Amygdala (tissue), 56 donors: ENCODE measurements around the gene SAMD14.

ENCODE experiments used
- DNase-seq, 56 donors: peaks; one replicate each; lab custom pipeline; 2025; lab: John Stamatoyannopoulos, UW

SAMD14 gene

DNA sequence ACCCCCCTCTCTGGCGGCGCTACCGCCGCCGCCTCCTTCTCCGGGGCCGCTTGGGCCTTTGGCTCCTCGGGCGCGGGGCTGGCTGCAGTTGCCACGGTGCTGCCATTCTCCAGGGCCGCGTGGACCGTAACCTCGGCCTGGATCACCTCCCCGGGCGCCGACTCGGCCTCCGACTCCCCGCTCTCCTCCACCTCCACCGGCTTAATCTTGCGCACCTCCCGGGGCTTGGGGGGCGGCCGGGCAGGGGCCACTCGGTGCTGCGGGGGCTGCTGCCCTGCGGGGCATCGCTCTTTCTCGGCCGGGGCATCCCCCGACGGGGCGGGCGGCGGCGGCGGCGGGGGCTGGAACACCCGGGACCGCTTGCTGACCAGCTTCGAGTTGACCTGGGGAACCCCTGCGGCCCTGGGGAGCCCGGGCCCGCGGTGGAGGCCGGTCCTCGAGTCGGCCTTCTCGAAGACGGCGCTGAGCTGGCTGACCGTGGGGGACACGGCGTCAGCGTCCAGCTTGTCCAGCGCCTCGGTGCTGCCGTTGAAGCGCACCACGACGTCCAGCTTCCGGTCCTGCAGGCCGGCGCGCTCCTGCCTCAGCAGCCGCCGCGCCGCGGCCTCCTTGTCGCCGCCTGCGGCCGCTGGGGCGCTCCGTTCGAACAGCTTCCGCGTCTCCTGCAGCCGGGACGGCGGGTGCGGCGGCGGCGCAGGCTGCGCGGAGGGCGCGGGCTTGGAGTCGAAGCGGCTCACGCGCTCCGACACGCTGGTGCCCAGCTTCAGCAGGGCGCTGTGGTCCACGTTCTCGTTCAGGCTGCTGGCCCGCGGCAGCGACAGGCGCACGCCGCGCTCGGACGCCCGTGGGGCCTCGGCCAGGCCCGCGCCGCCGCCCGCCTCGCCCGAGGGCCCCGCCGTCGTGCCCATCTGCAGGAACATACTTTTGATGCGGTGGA, 19.7 kb upstream of the SAMD14 start:
- peak in 19 of 56 donors; percentile 18 to 72 (median 38) for DNase-seq

DNA sequence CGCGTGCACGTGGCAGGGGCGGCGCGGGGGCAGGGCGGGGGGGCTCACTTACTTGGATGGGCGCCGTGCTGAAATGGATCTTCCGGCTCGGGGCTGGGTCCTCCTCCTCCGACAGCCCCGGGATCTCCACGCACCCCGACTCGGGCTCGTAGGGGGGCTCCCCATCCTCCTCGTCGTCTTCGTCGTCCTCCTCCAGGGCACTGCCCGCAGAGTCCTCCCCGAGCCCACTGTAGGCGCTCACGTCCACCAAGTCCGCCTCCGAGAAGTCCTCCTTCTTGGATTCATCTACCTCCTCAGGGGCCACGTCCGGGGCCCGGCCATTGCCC, 19.1 kb upstream of the SAMD14 start:
- DNase-seq = peak in 5 of 56 donors; percentile 15 to 71 (median 26)

DNA sequence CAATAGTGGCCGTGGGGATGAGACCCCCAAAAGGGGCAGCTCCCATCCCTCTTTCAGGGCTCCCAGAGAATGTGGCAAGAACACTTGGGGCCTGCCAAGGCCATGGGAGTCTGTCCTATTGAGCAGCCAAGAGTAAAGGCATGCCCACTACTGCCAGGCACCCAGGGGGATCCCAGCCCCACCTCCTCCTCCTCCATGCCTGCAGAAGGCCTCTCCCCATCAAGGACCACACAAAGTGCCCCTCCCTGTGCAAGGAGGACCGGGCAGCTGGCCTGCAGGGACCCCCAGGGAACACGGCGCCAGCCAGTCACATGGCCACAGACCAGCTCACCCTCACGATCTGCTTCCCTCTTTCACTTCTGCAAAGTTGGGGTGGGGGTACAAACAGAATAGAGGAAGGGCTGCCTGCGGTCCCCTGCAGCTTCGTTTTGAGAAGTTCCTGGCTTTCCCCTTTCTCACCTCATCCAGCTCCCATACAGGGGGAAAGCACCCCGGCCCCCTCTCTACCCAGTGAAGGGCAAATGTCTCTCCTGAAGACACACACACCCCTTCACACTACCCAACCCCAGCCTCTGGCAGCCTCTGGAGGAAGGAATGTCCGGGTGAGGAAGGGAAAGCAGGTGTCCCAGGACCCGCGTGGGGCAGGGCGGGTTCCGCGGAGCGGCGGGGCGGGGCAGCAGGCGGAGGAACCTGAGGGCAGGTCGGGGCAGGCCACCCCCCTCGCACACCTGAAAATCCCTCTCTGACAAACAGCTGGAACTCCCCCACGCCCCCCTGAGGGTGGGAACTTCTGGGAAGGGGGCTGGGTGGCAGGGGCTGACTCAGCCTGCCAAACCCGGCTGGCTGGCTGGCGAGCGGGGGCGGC, 18.5 kb upstream of the SAMD14 start:
- peak in 36 of 56 donors; percentile 23 to 75 (median 58) for DNase-seq

DNA sequence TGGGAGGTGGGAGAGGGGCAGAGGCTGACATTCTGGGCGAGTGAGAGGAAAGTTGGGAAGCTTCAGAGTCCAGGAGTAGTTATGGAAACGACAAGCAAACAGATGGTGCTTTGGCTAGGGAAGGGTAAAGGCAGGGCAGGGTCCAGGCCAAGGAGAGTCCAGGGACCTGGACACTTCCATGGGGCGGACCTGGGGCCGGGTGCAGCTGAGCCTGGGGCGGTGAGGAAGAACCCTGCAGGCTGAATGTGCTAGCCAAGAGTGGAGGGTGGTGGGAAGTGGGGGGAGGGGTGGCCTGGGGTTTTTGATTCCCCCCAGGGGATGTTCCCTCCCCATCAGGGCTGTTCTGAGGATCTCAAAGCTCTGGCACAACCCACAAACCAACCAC, 17.9 kb upstream of the SAMD14 start:
- DNase-seq = peak in 11 of 56 donors; percentile 28 to 73 (median 62)

DNA sequence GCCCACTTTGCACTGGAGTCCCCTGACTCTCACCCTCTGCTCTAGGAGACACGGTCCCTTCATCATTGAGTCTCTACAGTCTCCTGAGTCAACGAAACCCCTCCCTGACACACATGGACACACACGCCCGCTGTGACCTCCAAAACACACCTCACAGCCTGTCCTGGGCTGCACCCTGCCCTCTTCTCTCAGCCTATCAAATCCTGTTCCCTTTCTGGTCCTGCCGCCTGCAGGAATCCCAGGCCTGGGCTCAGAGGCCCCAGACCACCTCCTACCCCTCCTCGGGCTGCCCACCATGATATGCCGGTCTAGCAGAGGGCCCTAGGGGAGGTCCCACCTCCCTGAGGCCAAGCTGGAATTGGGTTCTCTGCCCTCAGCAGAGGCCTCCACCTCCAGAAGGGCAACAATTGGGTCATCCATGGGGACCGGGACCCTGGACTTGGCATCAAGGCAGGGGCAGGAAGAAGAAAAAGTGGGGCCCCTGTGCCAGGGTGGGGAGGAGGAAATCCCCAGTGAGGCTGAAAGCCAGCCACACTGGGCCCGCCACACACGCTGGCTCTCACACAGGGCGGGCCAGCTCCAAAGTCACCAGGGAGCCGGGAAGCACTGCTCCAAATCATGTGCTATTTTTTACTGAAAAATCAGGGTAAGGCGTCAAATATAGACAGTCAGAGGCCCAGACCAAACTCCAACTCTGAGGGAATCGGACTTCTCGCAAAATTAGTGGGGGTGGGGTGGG, 17.1 kb upstream of the SAMD14 start:
- DNase-seq = peak in 7 of 56 donors; percentile 19 to 29 (median 24)

DNA sequence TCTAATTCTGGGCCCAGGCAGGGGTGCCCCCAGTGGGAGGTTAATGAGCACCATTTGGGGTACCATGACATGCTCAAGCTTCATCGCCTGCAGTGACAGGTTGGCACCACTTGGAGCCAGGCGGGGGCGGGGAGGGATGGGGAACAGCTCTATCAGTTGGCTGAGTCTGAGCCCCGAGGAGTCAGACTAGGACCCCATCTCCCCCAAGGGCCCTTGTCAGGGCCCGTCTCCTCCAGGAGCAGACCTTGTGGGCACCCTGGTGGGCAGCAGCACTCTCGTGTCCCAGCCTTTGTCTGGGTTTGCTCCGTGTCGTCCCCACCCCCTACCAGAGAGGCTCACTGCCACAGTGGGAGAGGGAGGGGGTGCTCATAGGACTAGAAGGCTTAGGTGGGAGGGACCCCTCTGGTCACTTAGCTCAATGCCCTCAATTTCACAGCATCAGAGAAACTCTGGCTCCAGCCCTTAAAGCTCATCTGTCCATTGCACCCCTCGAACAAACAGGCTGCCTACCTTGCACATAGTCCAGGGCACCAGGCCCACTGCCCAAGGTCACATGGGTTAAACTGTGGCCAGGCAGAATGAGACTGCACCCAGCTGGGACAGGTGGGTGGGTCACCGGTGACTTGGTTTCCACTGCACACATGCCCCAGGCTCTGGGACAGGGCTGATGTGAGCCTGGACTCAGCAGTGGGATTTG, 16.4 kb upstream of the SAMD14 start:
- peak in 4 of 56 donors; percentile 9 to 36 (median 21) for DNase-seq

DNA sequence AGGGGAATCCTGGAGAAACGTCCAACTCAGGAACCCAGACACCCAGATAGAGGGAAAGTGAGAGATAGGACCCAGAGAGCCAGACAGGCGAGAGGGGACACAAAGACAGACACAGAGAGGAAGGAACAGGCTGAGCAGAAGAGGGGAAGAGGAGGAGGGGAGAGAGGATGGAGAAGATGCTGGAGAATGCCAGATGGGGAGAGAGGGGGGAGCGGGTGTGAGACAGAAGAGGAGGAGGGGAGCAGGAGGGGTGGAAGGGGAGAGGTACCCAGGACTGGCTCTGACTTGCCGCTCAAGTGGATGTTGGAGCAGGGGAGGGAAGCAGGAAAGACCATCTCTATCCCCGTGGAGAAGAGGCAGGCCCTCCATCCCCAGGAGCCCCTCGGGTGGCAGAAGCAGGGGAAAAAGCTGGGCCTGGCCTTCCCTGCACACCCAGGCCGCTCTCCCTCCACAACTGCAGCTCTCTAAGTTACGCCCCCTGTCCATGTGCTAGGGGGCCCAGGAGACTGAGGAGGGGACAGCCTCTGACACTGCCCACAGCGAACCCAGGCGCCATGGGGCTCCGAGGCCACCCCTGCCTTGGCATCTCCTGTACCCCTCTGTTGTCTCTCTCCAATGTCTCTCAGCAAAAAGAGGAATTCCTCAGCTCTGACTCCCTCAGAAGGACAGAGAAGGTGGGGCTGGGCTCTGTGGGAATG, 15.7 kb upstream of the SAMD14 start:
- peak in 2 of 56 donors; percentile 9 to 10 for DNase-seq

DNA sequence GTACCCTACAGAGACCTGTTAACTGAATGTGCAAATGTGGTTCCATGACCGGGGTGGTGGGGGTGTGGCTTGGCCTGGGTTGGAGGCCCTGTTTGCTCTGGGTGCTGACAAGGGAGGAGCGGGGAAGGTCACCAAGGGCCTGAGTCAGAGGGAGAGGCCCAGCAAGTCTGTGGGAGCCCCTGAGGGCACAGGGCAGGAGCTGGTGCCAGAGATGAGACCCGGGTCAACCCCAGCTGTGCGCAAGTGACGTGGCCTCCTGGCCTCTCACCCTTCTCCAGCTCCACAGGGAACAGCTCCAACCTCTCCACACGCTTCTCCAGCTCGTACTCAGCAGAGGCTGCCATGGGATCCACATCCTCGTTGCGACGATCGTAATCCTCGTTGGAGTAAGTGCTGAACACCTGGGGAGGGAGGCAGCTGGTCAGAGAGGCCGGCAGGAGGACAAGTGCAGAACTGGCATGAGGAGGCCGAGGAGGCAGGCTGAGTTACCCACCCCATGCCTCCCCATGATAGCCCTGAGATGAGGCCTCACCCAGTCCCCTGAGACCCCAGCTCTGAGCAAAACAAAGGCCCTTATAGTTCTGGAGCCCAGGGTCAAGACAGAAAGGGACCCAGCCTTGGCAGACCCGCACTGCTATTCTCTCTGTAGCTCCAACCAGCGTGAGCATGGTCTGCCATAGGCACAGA, 15.0 kb upstream of the SAMD14 start:
- DNase-seq = no peak

DNA sequence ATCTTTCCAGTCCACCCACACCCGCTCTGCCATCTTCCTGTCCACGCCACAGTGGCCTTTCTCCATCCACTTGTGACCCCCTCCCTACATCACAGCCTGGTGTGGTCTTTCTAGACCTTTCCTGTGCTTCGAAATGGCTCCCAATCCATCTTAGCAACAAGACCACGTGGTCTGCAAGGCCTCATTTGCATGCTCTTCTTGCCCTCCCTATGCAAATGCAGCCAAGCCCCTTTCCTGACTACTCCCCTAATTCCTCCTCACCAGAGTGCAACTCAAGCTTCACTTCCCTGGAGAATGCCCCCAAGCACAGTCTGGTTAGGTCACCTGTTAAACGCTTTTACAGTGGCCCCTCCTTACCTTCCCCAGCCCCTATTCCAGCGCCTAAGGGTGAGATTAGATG, 14.4 kb upstream of the SAMD14 start:
- DNase-seq = no peak

DNA sequence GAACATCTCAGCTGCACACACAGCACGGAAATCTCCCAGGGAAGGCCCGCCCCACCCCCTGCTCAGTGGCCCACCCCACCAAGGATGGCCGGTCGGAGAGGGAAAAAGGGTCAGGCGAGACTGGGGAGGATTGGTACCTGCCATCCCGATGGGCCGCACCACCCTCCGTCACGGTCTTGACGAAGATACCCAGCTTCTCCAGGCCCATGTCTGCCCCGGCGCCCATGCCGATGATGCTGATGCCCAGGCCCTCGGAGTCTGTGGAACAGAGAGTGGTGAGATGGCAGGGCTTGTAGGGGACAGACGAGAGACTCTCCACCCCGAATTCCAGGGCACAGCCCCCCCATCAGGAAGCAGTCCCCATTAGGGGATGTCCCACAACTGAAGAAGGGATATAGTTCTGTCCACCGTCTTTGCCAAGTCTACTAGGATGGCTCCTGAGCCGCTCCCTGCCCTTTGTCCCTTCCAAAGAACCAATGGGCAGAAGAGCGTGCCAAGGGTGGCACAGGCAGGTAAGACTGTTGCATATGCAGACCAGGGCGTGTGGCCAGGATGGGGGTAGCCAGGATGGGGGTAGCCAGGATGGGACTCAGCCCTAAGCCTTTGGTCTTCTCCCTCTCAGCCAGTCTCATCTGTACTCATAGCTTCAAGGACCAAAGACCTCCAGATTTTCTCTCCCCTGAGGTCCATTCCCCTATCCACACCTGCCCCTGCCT, 13.7 kb upstream of the SAMD14 start:
- no peak for DNase-seq

DNA sequence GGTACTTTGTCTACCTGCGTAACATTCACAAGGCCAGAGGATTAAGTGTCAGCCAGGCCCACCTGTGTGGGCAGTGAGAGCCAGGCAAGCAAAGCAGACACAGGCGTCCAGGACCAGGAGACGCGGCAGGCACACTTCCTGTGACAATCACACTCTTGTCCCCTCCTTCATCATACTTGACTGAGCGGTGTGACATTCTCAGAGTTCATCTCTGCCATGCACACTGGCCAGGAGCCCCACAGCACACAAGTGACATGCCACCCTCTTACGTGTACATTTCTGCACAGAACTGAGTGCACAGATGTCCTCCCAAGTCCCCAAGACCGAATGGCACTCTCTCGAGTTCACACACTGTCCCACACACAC, 11.8 kb upstream of the SAMD14 start:
- DNase-seq = no peak

DNA sequence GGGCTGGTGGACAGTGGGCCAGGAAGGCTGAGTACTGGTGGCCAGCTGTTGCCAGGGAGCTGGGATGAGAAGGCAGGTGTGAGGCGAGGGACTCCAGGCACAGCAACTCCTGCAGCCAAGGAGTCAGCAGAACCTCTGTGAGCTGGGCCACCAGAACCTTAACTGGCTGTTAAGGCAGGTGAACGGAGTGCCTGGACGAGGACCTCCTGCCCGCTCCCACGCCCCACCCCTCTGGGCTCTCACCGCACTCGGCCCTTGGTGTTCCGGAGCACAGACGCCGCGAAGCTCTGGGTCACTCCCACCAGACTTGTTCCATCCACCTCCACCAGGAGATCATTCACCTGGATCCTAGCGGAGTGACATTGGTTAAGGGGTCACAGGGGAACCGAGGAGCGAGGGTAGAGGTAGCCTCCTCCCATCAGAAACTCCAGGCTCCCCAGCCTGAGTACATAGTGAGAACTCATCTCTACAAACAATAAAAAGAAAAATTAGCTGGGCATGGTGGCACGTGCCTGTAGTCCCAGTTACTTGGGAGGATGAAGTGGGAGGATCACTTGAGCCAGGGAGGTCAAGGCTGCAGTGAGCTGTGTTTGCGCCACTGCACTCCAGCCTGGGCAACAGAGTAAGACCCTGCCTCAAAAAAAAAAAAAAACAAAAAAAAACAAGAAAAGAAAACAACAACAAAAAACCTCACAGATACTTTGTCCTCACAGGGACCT, 11.2 kb upstream of the SAMD14 start:
- no peak for DNase-seq

DNA sequence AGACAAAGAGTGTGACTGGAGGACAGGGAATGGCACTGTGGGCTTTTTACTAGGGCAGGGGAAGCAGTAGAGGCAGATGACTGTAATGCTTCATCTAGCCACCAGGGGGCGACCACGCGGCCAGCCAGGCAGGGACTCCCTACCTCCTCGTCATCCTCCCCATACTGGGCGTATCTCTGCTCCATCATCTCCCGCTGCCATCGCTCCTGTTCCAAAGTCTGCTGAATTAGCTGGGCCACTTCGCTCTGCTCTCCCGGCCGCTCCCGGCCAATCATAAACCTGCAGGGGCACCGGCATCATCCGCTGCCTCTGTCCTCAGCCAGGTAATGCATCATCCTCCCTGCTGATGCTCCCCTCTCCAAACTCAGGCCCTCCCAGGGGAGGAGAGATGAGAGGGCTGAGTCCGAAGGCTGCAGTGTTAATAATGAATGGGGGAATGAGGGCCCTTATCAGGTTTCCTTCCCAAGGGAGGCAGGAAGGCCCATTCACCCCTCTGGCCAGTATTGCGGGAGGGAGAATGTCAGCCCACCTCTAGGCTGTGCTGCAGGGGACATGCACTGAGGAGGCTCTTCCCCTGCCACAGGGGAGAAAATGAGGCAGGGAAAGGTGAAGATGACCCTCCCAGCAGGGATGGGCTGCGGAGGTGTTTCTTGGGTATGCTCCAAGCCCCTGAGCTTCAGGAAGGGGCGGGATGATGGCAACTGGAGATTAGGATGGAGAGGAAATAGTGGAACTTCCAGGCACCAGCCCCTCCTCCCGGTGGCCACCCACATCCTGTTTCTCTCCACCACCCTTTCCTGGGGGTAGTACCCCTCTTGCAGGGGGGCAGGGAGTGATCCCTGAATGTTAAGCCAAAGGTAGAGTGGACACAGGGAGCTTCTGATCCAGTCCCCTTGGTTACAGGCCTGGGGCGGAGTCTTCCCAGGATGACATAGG, 10.3 kb upstream of the SAMD14 start:
- peak in 48 of 56 donors; percentile 17 to 79 (median 52) for DNase-seq

DNA sequence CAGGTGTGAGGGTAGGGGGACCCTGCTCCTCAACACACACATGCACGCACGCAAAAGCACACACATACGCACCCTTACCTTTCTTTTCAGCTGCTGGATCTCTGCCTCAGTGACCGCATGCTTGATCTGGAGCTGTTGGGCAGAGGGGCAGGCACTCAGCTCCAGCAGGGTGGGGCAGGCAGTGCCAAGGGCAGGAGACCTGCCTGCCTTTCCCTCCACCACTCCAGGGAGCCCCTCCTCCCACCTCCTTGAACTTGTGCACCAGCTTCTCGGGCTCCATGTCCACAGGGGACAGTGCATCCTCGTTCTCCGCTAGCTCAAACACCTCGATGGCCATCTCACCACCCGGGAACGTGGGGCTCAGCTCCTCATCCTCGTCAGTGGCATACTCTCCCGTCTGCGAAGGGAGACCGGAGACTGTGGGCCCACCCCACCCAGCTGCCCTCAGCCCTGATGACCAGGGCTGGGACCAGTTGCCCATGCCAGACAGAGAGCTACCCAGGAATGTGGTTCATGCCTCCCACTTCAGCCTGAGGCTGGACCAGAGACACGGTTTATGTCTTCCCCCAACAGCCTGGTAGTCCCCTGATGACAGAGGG, 9.3 kb upstream of the SAMD14 start:
- no peak for DNase-seq

DNA sequence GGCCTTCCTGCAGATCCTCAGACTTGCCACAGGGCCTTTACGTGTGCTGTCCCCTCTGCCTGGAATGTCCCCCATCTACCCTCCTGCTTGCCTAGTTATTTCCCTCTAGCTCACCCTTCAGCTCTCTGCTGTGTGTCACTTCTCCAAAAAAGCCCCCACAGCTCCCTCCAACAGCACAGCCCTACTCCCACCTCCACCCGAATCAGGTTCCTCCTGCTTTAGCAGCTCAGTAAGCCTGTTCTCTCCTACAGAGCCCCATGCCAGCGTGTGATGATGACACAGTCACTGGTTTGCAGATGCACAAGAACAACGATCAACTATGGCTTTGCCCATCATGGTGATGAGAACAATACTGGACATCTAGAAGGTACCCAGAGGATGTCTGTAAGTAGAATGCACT, 7.1 kb upstream of the SAMD14 start:
- peak in 4 of 56 donors; percentile 16 to 43 (median 24) for DNase-seq

DNA sequence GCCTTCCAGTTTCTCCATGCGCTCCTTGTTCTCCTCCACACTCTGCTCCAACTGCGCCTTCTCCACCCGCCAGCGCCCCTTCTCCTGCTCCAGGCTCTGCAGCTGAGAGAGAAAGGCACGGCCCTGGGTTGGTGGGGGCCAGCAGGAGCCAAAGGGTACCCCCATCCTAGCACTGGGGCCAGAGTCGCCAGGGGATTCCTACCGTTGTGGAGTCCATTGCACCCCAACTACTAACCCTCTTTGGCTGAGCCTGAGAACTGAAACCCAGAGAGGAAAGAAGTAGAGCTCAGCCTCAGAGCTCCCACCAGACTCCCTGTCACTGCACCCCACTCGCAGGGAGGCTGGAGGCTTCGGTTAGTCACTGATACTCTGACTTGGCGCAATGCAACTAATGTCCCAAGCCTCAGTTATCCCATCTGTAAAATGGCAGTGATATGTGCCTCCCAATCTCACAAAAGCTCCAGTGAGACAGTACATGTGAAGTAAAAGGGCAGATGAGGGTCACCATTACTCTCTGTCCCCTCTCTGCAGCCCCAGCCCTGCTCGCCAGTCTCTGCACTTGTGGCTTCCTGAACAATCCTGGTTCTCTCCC, 6.2 kb upstream of the SAMD14 start:
- DNase-seq = no peak
